ENCODE results near the gene RANBP9. TPM values are rescaled to one million over a fixed set of nuclear protein-coding genes. Genes with fewer than 3 reads are reported as not detected.

The RANBP9 gene
- total and polyA plus RNA-seq, 9 of the 15 experiments (the other 6 are each of a cell fraction or from before 2014, with no cell fraction given) = 27.5 to 130 (median 61.5) TPM

- Histone ChIP-seq H3K9me1 (ENCODE audit: control insufficient read depth, insufficient read depth, low read length) (no peaks in the 10 kb centered on the region), H3K9ac (ENCODE audit: insufficient read depth in 1 of 2, low read depth in 2 of 2, low read length in 2 of 2) (no peak overlapping the region), H3K4me2 (ENCODE audit: insufficient read depth, low read length) (no peak overlapping the region), H4K20me1 (replicated peaks; ENCODE audit: control insufficient read depth, insufficient read depth, low read length) (no peaks in the 10 kb centered on the region), H3K4me3 (no peak overlapping the region), H2AFZ (ENCODE audit: low read depth, low read length) (no peak overlapping the region), H3K4me1 (replicated peaks in 1 of 2; ENCODE audit: control insufficient read depth in 2 of 2, insufficient read depth in 2 of 2, low read length in 2 of 2) (peaks cover 0 to 2% of the 10 kb centered on the region in 2 experiments; a peak in 3 of 5 replicates), H3K79me2 (ENCODE audit: control insufficient read depth, insufficient read depth, low read length) (no peaks in the 10 kb centered on the region), H3K36me3 (ENCODE audit: control insufficient read depth, insufficient read depth, low read length) (peaks cover 26% of the 10 kb centered on the region; the same call in 2 of the 3 replicates), H3K27ac (ENCODE audit: extremely low read depth, low read depth, low read length) (no peak overlapping the region), H3K27me3 (ENCODE audit: control insufficient read depth in 2 of 2, insufficient read depth in 2 of 2, low read length in 2 of 2) (no peaks in the 10 kb centered on the region), H3K9me3 (replicated peaks; ENCODE audit: control insufficient read depth, insufficient read depth, low read depth, low read length) (no peaks in the 10 kb centered on the region)
- intact Hi-C loops (cut with micrococcal nuclease) = no loop called here
- ChIA-PET POLR2A (no interaction called here), CTCF (ENCODE audit: low intra/inter-chr PET ratio) (no interaction called here)
- DNase-seq (ENCODE audit: extremely low read depth in 1 of 4, low spot score in 3 of 4) = no peak
- ATAC-seq = no peak
- WGBS (ENCODE audit: insufficient coverage, low coverage, missing lambda C conversion rate) = 81% methylated on average over 6 of the region's 6 CpGs
- no peak for FAIRE-seq
- no TSS peak for BruUV-seq (replicated peaks)
- in situ Hi-C loops (cut with MboI) = no loop called here
- TF ChIP-seq OTX1 (CRISPR knock-in tag; IDR thresholded peaks at IDR 0.05) (no peak), BRF2 (IDR thresholded peaks at IDR 0.05; ENCODE audit: borderline replicate concordance, insufficient read depth, insufficient read length) (no peak), ZBTB26 (CRISPR knock-in tag; IDR thresholded peaks at IDR 0.05) (no peak), FIP1L1 (IDR thresholded peaks at IDR 0.05; ENCODE audit: low read depth, low read length, poor library complexity, severe bottlenecking) (no peak), ID3 (CRISPR knock-in tag; IDR thresholded peaks at IDR 0.05) (no peak), ID3 (tag; IDR thresholded peaks at IDR 0.05) (no peak), ZNF140 (CRISPR knock-in tag; IDR thresholded peaks at IDR 0.05) (no peak), KLF13 (tag; IDR thresholded peaks at IDR 0.05; ENCODE audit: borderline replicate concordance, low read depth) (no peak), ZBTB43 (CRISPR knock-in tag; IDR thresholded peaks at IDR 0.05) (no peak), RBFOX2 (IDR thresholded peaks at IDR 0.05; ENCODE audit: low read depth, low read length) (no peak), ZHX1 (conservative IDR thresholded peaks at IDR 0.05; ENCODE audit: low read length) (no peak), MCM2 (IDR thresholded peaks at IDR 0.05; ENCODE audit: low read depth) (no peak), ZNF445 (CRISPR knock-in tag; IDR thresholded peaks at IDR 0.05; ENCODE audit: low read depth) (no peak), ZNF696 (CRISPR knock-in tag; conservative IDR thresholded peaks at IDR 0.05) (no peak), POLR2A (conservative IDR thresholded peaks at IDR 0.05) (no peak), ZNF431 (CRISPR knock-in tag; IDR thresholded peaks at IDR 0.05) (no peak), CTBP1 (IDR thresholded peaks at IDR 0.05; ENCODE audit: borderline replicate concordance) (no peak)
These were observed 111.6 kb downstream of the RANBP9 start for GRCh38 chr6:13600036-13600435.

All from K562 (cell line).